Ammon's horn (tissue), 1 donor: ENCODE measurements around the gene HOXD10.

ENCODE experiments used
- DNase-seq: peaks from one replicate; pipeline ENCODE4 v3.0.0-alpha.2; 2016; ENCODE audit warnings: low spot score

Gene HOXD10

GRCh38 chr2:176115883-176116813 lies at the start of gene HOXD10:
Gene HOXD10 (plus strand): TSS chr2:176116778. CDS start chr2:176116834, 56 bp downstream.
- DNase-seq = no peak

GRCh38 chr2:176067589-176068418 lies 48.8 kb upstream of the HOXD10 start:
- DNase-seq = no peak

GRCh38 chr2:176068419-176068832 lies 48.2 kb upstream of the HOXD10 start:
- DNase-seq = no peak

DNA sequence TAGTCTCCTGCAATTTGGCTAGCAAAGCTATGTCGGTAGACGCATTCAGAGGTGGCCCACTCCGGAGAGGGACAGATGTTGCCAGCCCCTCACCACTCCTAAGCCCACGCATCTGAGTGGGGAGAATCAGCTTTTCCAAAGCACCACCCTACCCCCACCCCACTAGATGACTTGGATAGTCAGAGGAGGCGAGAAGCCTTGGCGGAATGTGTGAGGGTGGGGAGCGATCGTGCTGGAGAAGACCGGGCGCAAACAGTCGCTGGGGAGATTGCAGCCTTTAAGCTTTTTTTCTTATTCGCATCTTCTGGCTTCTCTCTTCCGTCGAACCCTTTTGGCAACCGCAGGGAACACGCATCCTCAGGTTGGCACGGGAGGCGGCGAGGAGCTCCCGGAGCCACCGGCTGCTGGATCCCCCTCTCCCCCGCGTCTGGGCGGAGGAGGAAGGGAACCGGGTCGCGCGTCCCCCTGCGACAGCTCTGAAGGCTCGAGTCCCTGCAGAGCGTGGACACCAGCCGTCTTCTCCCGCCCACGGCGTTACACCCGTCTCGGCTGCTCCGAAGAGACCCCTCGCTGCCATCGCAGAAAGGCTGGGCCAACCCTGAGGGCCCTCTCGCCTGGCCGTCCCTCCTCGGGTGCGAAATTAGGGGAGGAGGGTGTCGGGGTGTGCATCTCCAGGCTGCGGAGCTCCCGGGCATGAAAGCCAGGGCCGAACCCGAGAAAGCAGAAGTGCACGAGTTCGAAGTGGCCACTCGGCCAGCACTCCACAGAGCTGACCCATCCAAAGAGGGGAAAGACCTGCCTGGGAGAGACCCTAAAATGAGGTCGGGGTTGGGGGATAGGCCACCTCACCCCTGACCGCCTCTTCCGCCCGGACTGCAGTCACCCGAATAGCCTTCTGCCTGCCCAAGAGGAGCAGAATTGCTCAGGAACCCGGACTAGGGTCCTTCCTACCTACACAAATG lies 45.0 kb upstream of the HOXD10 start:
- DNase-seq = no peak

DNA sequence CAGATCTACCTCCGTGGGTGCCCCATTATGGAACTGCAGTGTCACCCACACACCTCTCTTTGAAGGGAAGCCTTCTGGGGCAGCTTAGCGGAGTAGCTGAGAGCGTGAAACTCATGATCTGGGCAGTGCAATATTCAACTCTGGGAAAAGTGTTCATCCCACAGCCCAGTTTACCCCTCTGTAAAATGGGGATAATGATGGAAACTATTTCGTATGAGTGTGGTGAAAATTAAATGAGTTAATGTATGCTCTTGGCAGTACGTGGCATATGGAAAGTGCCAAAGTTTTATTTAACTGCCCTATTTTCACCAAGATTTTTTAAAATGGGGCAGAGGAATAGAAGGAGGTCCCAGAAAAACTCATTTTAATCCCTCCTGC lies 44.3 kb upstream of the HOXD10 start:
- DNase-seq = no peak

DNA sequence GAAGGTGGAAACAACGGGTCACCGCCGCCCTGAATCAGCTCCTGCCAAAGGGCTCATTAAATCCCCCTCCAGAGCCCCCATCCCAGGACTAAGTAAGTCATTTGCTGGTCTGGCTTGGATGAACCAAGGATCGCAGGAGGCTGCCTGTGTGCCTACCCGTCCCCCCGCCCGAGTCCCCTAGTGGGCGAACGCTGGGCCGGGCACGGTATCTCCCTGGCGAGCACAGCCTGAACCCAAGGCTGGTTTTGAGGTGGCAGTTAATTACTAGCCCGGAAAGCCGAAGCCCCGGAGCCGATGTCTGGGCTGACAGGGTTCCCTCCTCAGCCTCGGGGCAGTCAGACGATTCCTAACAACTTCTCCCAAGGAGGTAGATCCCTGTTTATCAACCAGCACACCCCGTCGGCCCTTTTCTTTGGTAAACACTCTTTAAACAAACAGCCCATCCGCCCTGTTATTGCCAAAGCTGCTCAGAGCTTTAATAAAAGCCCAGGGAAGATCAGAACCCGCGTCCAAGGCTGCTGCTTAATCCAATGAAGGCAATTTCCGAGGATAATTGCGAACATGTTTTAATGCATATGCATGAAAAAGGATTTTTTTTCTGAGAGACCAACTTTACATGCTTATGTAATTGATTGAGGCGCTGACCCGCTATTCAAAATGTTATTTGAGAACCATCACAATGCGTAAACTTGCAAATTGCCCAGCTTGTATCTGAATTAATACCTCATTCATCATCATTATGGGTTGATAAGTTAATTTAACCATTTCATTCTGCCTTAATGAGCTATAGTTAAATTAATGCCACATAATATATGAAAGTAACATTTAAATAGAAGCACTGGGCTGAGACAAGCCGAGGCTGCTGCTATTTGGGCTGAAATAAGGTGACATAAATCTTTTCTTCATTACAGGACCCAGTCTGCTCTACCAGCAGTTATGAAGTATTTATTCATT lies 43.4 kb upstream of the HOXD10 start:
- DNase-seq = no peak

DNA sequence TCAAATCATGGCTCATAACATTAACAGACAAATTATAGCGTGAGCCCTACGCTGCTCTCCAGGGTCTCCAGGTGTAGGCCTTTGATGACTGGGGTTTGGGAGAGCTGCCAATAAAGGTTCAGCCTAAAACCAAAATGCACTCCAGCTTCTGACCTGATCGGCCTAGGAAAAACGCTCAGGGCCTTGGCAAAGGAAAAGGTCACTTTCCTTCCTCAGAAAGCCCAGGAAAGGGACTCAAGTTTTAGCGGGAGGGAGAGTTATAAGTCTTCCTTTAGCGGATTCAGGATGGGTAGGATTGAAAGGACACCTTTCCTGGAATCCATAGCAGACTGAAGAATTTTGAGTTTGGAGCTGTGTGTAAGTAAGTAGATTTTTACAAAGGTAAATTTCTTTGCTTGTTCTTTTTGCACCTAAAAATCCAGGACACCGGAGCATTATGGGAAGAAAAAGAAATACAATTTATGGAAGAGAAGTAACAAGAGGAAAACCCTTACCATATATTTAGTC lies 41.6 kb upstream of the HOXD10 start:
- DNase-seq = no peak

GRCh38 chr2:176075481-176075880 lies 41.1 kb upstream of the HOXD10 start:
- no peak for DNase-seq

DNA sequence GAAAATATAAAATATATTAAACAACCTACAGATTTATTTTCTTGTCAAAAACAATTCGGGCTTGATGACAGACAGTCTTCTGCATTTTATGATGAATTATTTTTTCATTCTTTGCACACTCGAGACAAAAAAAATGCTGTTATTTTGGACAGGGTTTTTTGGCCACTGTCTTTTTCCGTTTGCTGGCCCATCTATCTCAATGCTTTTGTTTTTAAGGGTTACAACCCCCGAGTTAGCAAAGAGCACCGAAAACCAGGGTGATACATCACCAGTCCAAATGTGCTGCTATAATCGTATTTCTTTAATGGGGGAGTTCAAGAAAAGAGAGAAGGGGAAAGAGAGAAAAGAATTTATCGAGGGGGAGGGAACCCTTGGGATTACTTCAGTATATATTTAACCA lies 40.5 kb upstream of the HOXD10 start:
- no peak for DNase-seq

- DNase-seq = no peak
These were observed 39.8 kb upstream of the HOXD10 start for GRCh38 chr2:176076796-176077195.

DNA sequence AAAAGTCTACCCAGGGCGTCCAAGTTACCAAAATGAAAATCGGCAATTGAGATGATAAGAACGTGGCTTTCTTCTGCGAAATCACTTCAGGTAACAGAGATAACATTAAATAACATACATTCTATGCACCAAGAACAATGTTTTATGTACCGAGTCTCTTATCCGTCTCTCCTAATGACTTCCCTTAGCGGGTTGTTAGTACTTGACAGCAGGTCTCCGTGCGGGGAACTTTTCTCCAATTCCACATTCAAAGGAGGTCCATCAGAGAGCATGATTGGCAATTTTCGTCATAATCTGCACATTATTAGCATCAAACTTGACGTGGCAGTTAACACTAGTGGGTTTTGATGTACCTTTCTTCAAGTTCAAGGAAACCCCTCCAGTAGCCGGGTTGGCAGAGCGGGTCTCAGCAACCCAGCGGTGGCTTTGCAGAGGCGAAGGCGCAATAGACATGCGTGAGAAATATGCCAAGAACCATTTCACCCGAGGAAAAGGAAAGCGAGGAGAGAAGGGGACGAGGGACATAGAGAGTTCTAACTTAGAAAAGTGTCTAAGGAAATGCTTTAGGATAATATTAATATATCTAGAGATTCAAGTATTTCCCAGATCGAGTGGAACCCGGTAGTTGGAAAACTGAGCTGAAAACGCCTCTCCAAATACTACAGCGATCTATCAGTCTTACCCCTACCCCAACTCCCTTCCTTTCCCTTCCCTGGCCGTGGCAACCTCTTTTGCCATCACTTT lies 37.9 kb upstream of the HOXD10 start:
- DNase-seq = no peak

GRCh38 chr2:176079285-176079830 lies 37.2 kb upstream of the HOXD10 start:
- no peak for DNase-seq

- no peak for DNase-seq
These were observed 36.6 kb upstream of the HOXD10 start for GRCh38 chr2:176079831-176080539.

DNA sequence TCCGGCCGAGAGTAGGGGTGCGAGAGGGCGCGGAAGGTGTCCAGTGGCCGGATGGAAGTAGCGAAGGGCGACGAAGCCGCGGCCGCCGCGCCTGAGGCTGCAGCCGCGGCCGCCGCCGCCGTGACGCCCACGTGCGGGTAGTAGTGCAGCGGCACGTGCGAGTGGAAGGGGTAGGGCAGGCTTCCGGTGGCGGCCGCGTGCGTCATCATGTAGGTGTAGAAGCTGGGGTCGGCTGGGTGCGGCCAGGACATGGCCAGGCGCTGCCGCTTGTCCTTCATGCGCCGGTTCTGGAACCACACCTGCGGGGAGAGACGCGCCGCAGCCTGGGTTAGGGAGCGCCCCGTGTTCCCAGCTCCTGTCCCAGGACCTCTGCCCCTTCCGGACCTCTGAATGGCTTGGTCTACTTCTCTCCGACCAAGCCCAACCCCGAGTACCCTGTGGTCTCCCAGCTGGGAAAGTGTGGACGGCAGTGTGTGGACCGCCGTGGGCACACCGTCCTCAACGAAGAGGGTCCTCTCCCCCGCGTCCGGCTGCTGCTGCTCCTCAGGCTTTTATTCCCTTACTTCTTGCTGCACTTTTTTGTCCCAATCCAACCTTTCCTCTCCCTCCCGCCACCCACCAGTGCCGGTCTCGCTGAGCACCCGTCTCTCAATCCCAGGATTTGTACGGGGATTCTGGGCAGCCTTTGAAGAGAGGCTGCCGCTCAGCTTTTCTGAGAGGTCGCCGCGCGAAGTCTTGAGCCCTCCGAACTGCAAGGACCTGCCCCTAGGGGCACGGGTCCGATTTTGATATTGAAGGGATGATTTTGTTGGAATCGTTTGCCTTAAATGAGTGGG lies 35.8 kb upstream of the HOXD10 start:
- no peak for DNase-seq

GRCh38 chr2:176081376-176081836 lies 35.2 kb upstream of the HOXD10 start:
- no peak for DNase-seq

GRCh38 chr2:176081837-176082524 lies 34.6 kb upstream of the HOXD10 start:
- DNase-seq = no peak

DNA sequence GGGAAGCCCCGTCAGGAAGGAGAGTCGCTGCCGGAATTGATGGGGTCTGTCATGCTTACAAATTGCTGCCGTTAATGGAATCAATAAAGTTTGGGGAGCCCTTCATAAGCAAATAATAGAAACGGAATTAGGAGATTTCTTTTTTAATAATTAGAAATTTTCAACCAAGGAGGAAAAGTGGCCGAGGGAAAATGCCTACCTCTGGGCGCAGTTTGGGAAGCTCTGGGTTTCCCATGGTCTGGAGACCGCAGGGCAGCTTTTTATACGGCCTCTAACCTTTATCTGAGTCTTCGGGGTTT lies 34.1 kb upstream of the HOXD10 start:
- no peak for DNase-seq
